Naive thymus-derived CD4-positive, alpha-beta T cell (primary cell): ENCODE results near the gene VPS18. TPM values are rescaled to one million over a fixed set of nuclear protein-coding genes. Genes with fewer than 3 reads are reported as not detected.
A peak's percentile ranks its signal among the peaks of the same experiment; 100 is the strongest.

Experiments
- ATAC-seq: fragments of 150-1000 bp; cut with Tn5 transposase; 2 replicates; pipeline ENCODE4 v1.10.0; 2021; ENCODE audit warnings: mild to moderate bottlenecking, moderate library complexity
- CTCF ChIA-PET: fragments of 350-600 bp; sonication (Branson Sonifier 250); formaldehyde crosslinking; loops from one replicate; lab custom pipeline; 2021; ENCODE audit warnings: antibody characterized with exemption; lab: Charles Lee
- POLR2A ChIA-PET: fragments of 350-600 bp; sonication (Branson Sonifier 250); formaldehyde crosslinking; loops from one replicate; lab custom pipeline; 2021; ENCODE audit warnings: antibody characterized with exemption, inconsistent platforms; lab: Charles Lee
- DNase-seq, 9 donors: peaks; one replicate each; pipeline versions ENCODE4 v3.0.0 to v3.0.0-alpha.2; 2020 to 2022; ENCODE audit warnings: mixed read lengths in 1 of 9
- H3K27ac ChIP-seq: one replicate; pipeline ENCODE4 v1.7.0; 2013; ENCODE audit warnings: mild to moderate bottlenecking, low read depth, low read length, moderate library complexity
- H3K27me3 ChIP-seq, 2 donors: one replicate each; pipeline ENCODE4 v1.7.0; 2013; ENCODE audit warnings: low read length in 2 of 2, mild to moderate bottlenecking in 2 of 2, moderate library complexity in 2 of 2; ENCODE audit not compliant: control insufficient read depth in 2 of 2, insufficient read depth in 2 of 2
- H3K36me3 ChIP-seq, 3 experiments: 1 replicate in 2 of 3; 2 replicates in 1 of 3; pipeline ENCODE4 v1.7.0; 2013; ENCODE audit warnings: low read length in 3 of 3, mild to moderate bottlenecking in 3 of 3, moderate library complexity in 1 of 3; ENCODE audit not compliant: insufficient read depth in 3 of 3, control insufficient read depth in 2 of 3
- H3K4me1 ChIP-seq, 2 donors: one replicate each; pipeline ENCODE4 v1.7.0; 2013; ENCODE audit warnings: low read length in 2 of 2, mild to moderate bottlenecking in 2 of 2, moderate library complexity in 1 of 2; ENCODE audit not compliant: control insufficient read depth in 2 of 2, insufficient read depth in 2 of 2
- H3K4me3 ChIP-seq: 2 replicates; pipeline ENCODE4 v1.7.0; 2013; ENCODE audit warnings: mild to moderate bottlenecking, low read length
- H3K9me3 ChIP-seq, 3 experiments: 1 replicate in 2 of 3; 2 replicates in 1 of 3; pipeline ENCODE4 v1.7.0; 2013; ENCODE audit warnings: low read length in 3 of 3; ENCODE audit not compliant: control insufficient read depth in 2 of 3
- H3K27ac Mint-ChIP-seq, 9 donors: one replicate each; pipeline ENCODE4 v1.8.0; 2020 to 2022; ENCODE audit warnings: mixed read lengths in 9 of 9, mild to moderate bottlenecking in 8 of 9, moderate library complexity in 5 of 9, inconsistent platforms in 2 of 9
- H3K27me3 Mint-ChIP-seq, 5 donors: one replicate each; pipeline ENCODE4 v1.8.0; 2021 to 2022; ENCODE audit warnings: mixed read lengths in 5 of 5, mild to moderate bottlenecking in 1 of 5
- H3K36me3 Mint-ChIP-seq, 5 donors: one replicate each; pipeline ENCODE4 v1.8.0; 2020 to 2022; ENCODE audit warnings: mixed read lengths in 5 of 5, mild to moderate bottlenecking in 3 of 5, inconsistent platforms in 1 of 5
- H3K4me1 Mint-ChIP-seq, 7 donors: one replicate each; pipeline ENCODE4 v1.8.0; 2020 to 2022; ENCODE audit warnings: mixed read lengths in 7 of 7, mild to moderate bottlenecking in 3 of 7, inconsistent platforms in 1 of 7
- H3K4me3 Mint-ChIP-seq, 10 donors: one replicate each; pipeline ENCODE4 v1.8.0; 2020 to 2022; ENCODE audit warnings: mild to moderate bottlenecking in 10 of 10, mixed read lengths in 10 of 10, moderate library complexity in 6 of 10, inconsistent platforms in 2 of 10
- H3K9me3 Mint-ChIP-seq, 11 donors: one replicate each; pipeline ENCODE4 v1.8.0; 2020 to 2022; ENCODE audit warnings: mixed read lengths in 11 of 11, mild to moderate bottlenecking in 4 of 11, inconsistent platforms in 1 of 11, moderate library complexity in 1 of 11
- intact Hi-C, 2 donors: fragments of 100-400 bp; cut with micrococcal nuclease; formaldehyde crosslinking; loops; one replicate each; pipeline ENCODE4 v1.15.1; 2023
- polyA plus RNA-seq, 2 donors: library from polyadenylated mRNA; unstranded; fragments of 300-500 nt; fragmentation: Illumina TruSeq; gene quantifications; one replicate each; pipeline ENCODE4 v1.2.3, GENCODE V29; 2021
- total RNA-seq, 6 experiments: library from RNA in 5 of 6; stranded (reverse) in 5 of 6; gene quantifications; 1 replicate in 5 of 6; 2 replicates in 1 of 6; pipeline ENCODE4 v1.2.3 and lab custom pipeline; 2021 to 2026

VPS18 gene
- total and polyA plus RNA-seq, 7 experiments from 2014 or later = 15.9 to 25.8 (median 20.5) TPM

GRCh38 chr15:40914486-40914885 is 20.2 kb downstream of the VPS18 start:
- peaks cover 0 to 7% (median 0%) of the 10 kb centered on the region in 7 donors for H3K4me1 Mint-ChIP-seq
- H3K9me3 ChIP-seq = no peaks in the 10 kb centered on the region
- H3K36me3 Mint-ChIP-seq = no peaks in the 10 kb centered on the region
- no peaks in the 10 kb centered on the region for H3K27me3 ChIP-seq
- H3K4me3 Mint-ChIP-seq = no peak overlapping the region
- intact Hi-C loops = no loop called here
- H3K27me3 Mint-ChIP-seq = no peaks in the 10 kb centered on the region
- no peaks in the 10 kb centered on the region for H3K36me3 ChIP-seq
- H3K27ac ChIP-seq = no peak overlapping the region
- H3K27ac Mint-ChIP-seq = no peak overlapping the region
- CTCF ChIA-PET = interaction anchor here (0.6 kb wide), 1 partner anchor 8 kb away, joined by 4 read pairs; no protein-coding TSS in a partner anchor
- ATAC-seq (no peak), DNase-seq (no peak)
- H3K4me1 ChIP-seq = no peaks in the 10 kb centered on the region
- peaks cover 0 to 2% (median 0%) of the 10 kb centered on the region in 11 donors for H3K9me3 Mint-ChIP-seq
- POLR2A ChIA-PET = no interaction called here
- no peak overlapping the region for H3K4me3 ChIP-seq

- peak overlapping the region in 1 of 9 donors; percentile 36 for H3K27ac Mint-ChIP-seq
- Histone ChIP-seq H3K27me3 (no peaks in the 10 kb centered on the region), H3K9me3 (no peaks in the 10 kb centered on the region), H3K27ac (no peak overlapping the region), H3K36me3 (no peaks in the 10 kb centered on the region), H3K4me3 (no peak overlapping the region), H3K4me1 (no peaks in the 10 kb centered on the region)
- no peaks in the 10 kb centered on the region for H3K27me3 Mint-ChIP-seq
- ATAC-seq (no peak), DNase-seq (no peak)
- no peak overlapping the region for H3K4me3 Mint-ChIP-seq
- peaks cover 0 to 2% (median 0%) of the 10 kb centered on the region in 11 donors for H3K9me3 Mint-ChIP-seq
- ChIA-PET POLR2A (no interaction called here), CTCF (interaction anchor here (0.6 kb wide), 2 partner anchors 8 to 276 kb away, joined by 3 to 4 read pairs; no protein-coding TSS in a partner anchor)
- intact Hi-C loops = no loop called here
- H3K36me3 Mint-ChIP-seq = no peaks in the 10 kb centered on the region
- H3K4me1 Mint-ChIP-seq = peaks cover 0 to 6% (median 0%) of the 10 kb centered on the region in 7 donors
Measured at GRCh38 chr15:40915116-40915661, 20.9 kb downstream of the VPS18 start.

GRCh38 chr15:40915679-40916078 is 21.4 kb downstream of the VPS18 start:
- intact Hi-C loops = no loop called here
- Mint-ChIP-seq H3K9me3 (peaks cover 0 to 2% (median 0%) of the 10 kb centered on the region in 11 donors), H3K27me3 (peaks cover 0 to 3% (median 0%) of the 10 kb centered on the region in 5 donors), H3K4me1 (peaks cover 0 to 6% (median 0%) of the 10 kb centered on the region in 7 donors), H3K36me3 (no peaks in the 10 kb centered on the region), H3K27ac (no peak overlapping the region), H3K4me3 (no peak overlapping the region)
- H3K4me3 ChIP-seq = no peak overlapping the region
- no peak for ATAC-seq
- H3K27me3 ChIP-seq = no peaks in the 10 kb centered on the region
- no peaks in the 10 kb centered on the region for H3K4me1 ChIP-seq
- no peaks in the 10 kb centered on the region for H3K36me3 ChIP-seq
- ChIA-PET POLR2A (no interaction called here), CTCF (no interaction called here)
- H3K27ac ChIP-seq = no peak overlapping the region
- DNase-seq = no peak
- no peaks in the 10 kb centered on the region for H3K9me3 ChIP-seq

- ChIA-PET CTCF (interaction anchor here (0.8 kb wide), 1 partner anchor 11 kb away, joined by 3 read pairs; no protein-coding TSS in a partner anchor), POLR2A (no interaction called here)
- Mint-ChIP-seq H3K27me3 (peaks cover 0 to 9% (median 0%) of the 10 kb centered on the region in 5 donors), H3K4me3 (no peak overlapping the region), H3K9me3 (peaks cover 0 to 2% (median 0%) of the 10 kb centered on the region in 11 donors), H3K36me3 (no peaks in the 10 kb centered on the region), H3K27ac (no peak overlapping the region), H3K4me1 (no peaks in the 10 kb centered on the region)
- Histone ChIP-seq H3K4me3 (no peak overlapping the region), H3K9me3 (no peaks in the 10 kb centered on the region), H3K27ac (no peak overlapping the region), H3K36me3 (no peaks in the 10 kb centered on the region), H3K4me1 (no peaks in the 10 kb centered on the region), H3K27me3 (no peaks in the 10 kb centered on the region)
- DNase-seq (no peak), ATAC-seq (no peak)
- intact Hi-C loops = no loop called here
Measured at GRCh38 chr15:40917585-40917984, 23.3 kb downstream of the VPS18 start.

DNA sequence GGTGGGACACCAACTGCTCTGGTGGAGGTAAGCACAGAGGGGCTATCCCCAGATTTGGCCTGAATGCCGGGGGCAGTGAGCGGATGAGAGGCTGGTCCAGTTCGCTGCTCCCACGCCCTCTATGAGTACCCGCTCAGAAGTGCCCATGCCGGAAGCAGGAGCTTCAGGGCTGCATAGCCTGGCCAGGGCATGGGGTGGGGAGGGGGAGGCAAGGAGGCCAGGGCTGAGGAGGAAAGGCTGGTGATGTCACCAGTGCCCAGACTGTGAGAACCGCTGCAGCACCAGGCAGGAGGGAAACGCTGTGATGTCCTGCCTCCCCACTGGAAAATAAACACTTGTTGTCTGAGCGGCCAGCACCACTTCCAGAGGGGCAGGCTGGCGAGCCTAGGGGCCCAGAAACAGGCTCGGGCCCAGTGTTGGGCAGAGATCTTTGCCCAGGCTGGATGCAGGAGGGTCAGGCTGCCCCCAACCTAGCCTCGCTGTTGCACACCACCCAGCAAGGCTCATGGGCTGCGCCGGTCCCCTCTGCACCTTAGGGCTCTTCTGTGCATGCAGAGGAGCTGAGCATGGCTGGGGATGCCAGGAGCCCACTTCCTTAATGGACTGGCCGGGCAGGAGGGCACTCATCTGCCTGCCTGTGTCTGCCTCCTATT is 24.0 kb downstream of the VPS18 start:
- no peak overlapping the region for H3K4me3 ChIP-seq
- Mint-ChIP-seq H3K9me3 (peaks cover 0 to 2% (median 0%) of the 10 kb centered on the region in 11 donors), H3K4me3 (no peak overlapping the region), H3K4me1 (no peaks in the 10 kb centered on the region), H3K27me3 (peaks cover 0 to 13% (median 0%) of the 10 kb centered on the region in 5 donors), H3K36me3 (no peaks in the 10 kb centered on the region), H3K27ac (no peak overlapping the region)
- DNase-seq (no peak), ATAC-seq (no peak)
- ChIA-PET POLR2A (no interaction called here), CTCF (interaction anchor here (0.5 kb wide), 1 partner anchor 34 kb away, joined by 3 read pairs; no protein-coding TSS in a partner anchor)
- intact Hi-C loops = no loop called here
- no peaks in the 10 kb centered on the region for H3K27me3 ChIP-seq
- no peaks in the 10 kb centered on the region for H3K9me3 ChIP-seq
- no peak overlapping the region for H3K27ac ChIP-seq
- no peaks in the 10 kb centered on the region for H3K4me1 ChIP-seq
- H3K36me3 ChIP-seq = no peaks in the 10 kb centered on the region

GRCh38 chr15:40918799-40919392 is 24.6 kb downstream of the VPS18 start:
- H3K4me3 ChIP-seq = no peak overlapping the region
- peaks cover 0 to 2% (median 0%) of the 10 kb centered on the region in 11 donors for H3K9me3 Mint-ChIP-seq
- no peak overlapping the region for H3K27ac Mint-ChIP-seq
- H3K4me1 ChIP-seq = no peaks in the 10 kb centered on the region
- no peaks in the 10 kb centered on the region for H3K9me3 ChIP-seq
- no peak for ATAC-seq
- ChIA-PET CTCF (interaction anchor here (0.5 to 1.8 kb wide), 2 partner anchors 14 to 33 kb away, joined by 3 to 4 read pairs; no protein-coding TSS in a partner anchor), POLR2A (no interaction called here)
- H3K27me3 Mint-ChIP-seq = peaks cover 0 to 17% (median 0%) of the 10 kb centered on the region in 5 donors
- H3K27me3 ChIP-seq = no peaks in the 10 kb centered on the region
- no peaks in the 10 kb centered on the region for H3K36me3 ChIP-seq
- DNase-seq = no peak
- H3K36me3 Mint-ChIP-seq = no peaks in the 10 kb centered on the region
- H3K27ac ChIP-seq = no peak overlapping the region
- no peaks in the 10 kb centered on the region for H3K4me1 Mint-ChIP-seq
- H3K4me3 Mint-ChIP-seq = no peak overlapping the region
- intact Hi-C loops = no loop called here
